ENCODE data around the gene ACP4.
"Not testable (repeated sequence)": the region's sequence is repeated elsewhere in the genome, so short reads cannot be mapped to it uniquely, and the experiment has no call there.

The ACP4 gene, protein sequence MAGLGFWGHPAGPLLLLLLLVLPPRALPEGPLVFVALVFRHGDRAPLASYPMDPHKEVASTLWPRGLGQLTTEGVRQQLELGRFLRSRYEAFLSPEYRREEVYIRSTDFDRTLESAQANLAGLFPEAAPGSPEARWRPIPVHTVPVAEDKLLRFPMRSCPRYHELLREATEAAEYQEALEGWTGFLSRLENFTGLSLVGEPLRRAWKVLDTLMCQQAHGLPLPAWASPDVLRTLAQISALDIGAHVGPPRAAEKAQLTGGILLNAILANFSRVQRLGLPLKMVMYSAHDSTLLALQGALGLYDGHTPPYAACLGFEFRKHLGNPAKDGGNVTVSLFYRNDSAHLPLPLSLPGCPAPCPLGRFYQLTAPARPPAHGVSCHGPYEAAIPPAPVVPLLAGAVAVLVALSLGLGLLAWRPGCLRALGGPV

DNA sequence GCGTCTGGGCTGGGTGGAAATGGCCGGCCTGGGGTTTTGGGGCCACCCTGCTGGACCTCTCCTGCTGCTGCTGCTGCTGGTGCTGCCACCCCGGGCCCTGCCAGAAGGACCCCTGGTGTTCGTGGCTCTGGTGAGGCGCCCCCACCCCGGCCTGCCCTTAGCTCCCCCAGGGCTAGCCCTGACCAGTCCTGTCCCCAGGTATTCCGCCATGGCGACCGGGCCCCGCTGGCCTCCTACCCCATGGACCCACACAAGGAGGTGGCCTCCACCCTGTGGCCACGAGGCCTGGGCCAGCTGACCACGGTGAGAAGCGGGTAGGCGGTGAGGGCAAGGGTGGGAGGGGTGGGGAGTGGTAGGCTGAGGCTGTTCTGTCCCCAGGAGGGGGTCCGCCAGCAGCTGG, at the start of gene ACP4:
ACP4 (plus strand) TSS at position 20 of the 400 bp plus-strand sequence; CDS start at position 20, 0 bp downstream.
- intact Hi-C loops (cut with DNase I): no loop called here
- DNase-seq: no peak

DNA sequence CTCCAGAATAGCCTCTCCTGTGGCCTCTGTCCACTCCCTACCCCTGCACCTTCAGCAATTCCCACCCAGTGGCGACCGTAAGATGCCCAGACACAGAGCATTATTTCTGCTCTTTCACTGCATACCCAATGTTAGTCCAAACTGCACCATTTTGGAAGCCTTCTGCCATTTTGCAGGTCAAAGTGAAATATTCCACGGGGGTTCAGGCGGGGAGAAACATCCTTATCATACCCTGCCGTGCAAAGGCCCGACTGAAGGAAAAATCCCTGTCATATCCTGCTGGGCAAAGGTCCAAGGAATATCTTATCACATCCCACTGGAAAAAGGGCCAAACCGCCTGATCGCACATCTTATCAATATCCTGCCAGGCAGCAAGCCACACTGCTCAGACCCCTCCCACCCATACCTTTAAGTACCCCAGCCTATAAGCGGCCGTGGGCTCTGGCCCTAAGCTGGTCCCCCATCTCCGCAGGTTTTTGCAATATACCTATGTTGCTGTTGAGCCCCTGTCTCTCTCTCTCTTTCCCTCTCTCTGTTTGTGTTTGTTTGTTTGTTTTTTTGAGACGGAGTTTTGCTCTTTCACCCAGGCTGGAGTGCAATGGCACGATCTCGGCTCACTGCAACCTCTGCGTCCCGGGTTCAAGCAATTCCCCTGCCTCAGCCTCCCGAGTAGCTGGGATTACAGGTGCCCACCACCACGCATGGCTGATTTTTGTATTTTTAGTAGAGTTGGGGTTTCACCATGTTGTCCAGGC, 48.9 kb upstream of the ACP4 start:
- peak in 2 of 10 donors; percentile 22 to 36 for DNase-seq
- intact Hi-C loops (cut with DNase I): no loop called here

DNA sequence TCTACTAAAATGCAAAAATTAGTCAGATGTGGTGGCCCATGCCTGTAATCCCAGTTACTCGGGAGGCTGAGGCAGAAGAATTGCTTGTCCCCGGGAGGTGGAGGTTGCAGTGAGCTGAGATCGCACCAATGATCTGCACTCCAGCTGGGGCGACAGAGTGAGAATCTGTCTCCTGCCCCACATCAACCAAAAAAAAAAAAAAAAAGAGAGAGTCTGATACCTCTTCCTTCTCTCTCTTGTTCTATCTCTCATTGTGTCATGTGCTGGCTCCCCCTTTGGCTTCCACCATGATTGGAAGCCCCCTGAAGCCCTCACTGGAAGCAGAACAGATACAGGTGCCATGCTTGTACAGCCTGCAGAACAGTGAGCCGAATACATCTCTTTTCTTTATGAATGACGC, 46.7 kb upstream of the ACP4 start:
- peak in 1 of 10 donors; percentile 0 for DNase-seq
- intact Hi-C loops (cut with DNase I): no loop called here

DNA sequence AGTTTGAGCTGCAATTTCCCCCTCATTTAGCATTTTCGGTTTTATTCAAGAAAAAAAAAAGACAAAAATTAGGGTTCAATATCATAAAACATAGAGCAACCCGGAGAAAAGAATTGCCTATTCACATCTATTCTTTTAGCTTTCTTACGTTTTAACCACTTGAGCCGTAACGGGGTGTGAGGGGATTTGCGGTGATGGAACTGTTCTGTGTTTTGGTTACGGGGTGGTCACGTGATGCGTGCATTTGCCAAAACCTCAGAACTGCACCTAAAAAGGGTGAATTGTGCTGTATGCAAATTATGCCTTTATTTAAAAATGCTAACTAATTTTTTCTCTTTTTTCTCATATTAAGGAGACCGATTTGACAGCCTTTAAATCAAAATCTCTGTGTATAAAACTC, 45.0 kb upstream of the ACP4 start:
- intact Hi-C loops (cut with DNase I): no loop called here
- peak in 1 of 10 donors; percentile 8 for DNase-seq

DNA sequence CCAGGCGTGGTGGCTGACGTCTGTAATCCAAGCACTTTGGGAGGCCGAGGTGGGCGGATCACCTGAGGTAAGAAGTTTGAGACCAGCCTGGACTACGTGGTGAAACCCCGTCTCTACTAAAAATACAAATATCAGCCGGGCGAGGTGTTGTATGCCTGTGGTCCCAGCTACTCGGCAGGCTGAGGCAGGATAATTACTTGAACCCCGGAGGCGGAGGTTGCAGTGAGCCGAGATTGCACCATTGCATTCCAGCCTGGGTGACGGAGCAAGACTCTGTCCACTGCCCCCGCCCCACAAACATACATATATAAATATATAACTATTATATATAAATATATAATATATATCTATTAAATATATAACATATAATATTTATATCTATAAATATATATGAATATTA, 43.1 kb upstream of the ACP4 start:
- intact Hi-C loops (cut with DNase I); DNase-seq: not testable (repeated sequence)

DNA sequence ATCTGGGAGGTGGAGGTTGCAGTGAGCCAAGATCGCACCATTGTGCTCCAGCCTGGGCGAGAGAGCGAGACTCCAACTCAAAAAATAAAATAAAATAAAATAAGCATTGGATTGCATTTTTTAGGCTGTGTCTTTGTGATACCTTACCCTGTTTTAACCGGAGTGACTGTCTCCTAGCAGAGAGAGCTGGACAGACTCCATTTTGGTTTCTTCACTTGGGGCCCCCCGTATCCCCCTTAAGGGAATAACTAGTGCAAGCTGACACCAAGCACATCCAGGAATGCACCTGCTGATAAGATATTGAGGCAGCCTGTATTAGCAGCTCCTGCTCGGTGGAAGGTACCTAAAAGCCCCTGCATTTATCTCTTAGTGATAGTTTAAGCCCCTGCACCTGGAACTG, 40.7 kb upstream of the ACP4 start:
- intact Hi-C loops (cut with DNase I): no loop called here
- peak in 1 of 10 donors; percentile 9 for DNase-seq

DNA sequence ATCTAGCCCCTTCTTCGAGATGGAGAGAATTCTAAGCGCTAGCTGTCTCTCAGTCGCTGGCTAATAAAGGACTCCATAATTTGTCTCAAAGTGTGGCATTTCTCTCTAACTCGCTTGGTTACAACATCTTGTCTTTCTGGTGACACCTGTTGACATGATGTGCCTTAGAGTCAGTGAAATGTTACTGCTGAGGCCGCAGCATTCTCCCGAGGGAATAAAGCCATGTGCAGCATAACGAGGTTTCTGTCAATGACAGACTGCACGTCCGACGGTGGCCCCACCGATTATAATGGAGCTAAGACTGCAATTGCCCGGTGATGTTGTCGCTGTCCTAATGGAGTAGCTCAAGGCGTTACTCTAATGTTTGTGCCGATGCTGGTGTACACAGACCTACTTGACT, 40.2 kb upstream of the ACP4 start:
- intact Hi-C loops (cut with DNase I): no loop called here
- peak in 1 of 10 donors; percentile 52 for DNase-seq

DNA sequence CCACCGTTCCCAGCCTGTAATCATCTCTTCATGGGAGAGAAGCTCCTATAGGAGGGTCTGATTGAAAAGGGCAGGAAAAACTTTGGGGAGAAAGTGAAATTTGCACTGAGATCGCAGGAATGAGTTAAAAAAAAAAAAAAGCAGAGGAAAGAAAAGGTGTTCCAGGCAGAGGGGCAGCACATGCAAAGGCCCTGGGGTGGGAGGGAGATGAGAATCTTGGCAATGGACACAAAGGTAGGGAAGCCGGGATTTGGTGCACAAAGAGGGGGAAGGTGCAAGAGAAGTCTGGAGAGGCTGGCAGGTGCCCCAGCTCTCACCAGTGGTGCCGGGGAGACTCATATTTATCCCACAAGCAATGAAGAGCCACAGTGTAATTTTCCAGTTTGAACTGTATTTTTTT, 36.3 kb upstream of the ACP4 start:
- intact Hi-C loops (cut with DNase I): no loop called here
- no peak for DNase-seq

DNA sequence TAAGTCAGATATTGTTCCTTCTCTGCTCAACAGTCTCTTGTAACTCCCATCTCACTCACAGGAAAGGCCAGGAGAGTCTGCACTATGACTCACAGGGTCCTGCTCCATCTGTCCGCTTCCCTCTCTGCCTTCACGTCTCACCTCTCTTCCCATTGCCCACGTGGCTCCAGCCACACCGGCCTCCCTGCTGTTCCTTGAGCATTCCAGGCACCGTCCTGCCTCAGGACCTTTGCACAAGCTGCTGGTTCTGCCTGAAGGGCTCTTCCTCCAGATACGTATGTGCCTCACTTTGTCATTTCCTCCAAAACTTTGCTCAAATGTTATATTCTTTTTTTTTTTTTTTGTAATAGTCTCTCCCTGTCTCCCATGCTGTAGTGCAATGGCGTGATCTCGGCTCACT, 34.0 kb upstream of the ACP4 start:
- DNase-seq; intact Hi-C loops (cut with DNase I): not testable (repeated sequence)

DNA sequence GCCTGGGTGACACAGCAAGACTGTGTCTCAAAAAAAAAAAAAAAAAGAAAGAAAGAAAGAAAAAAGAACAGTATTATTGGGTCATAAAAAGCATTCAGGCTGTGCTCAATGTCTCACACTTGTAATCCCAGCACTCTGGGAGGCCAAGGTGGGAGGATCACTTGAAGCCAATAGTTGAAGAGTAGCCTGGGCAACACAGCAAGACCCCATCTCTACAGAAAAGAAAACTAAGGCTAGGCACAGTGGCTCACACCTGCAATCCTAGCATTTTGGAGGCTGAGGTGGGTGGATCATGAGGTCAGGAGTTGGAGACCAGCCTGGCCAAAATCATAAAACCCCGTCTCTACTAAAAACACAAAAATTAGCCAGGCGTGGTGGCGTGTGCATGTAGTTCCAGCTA, 32.6 kb upstream of the ACP4 start:
- intact Hi-C loops (cut with DNase I): not testable (repeated sequence)
- peak in 1 of 10 donors; percentile 28 for DNase-seq

DNA sequence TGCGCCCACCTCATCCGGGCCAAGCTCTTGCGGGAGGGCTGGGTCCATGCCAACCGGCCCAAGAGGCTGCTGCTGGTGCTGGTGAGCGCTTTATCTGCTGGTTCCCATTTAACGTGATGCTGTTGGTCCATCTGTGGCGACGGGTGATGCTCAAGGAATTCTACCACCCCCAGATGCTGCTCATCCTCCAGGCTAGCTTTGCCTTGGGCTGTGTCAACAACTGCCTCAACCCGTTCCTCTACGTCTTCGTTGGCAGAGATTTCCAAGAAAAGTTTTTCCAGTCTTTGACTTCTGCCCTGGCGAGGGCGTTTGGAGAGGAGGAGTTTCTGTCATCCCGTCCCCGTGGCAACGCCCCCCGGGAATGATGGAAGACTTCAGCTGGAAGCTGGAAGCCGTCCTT, 31.1 kb upstream of the ACP4 start:
- intact Hi-C loops (cut with DNase I); DNase-seq: not testable (repeated sequence)

DNA sequence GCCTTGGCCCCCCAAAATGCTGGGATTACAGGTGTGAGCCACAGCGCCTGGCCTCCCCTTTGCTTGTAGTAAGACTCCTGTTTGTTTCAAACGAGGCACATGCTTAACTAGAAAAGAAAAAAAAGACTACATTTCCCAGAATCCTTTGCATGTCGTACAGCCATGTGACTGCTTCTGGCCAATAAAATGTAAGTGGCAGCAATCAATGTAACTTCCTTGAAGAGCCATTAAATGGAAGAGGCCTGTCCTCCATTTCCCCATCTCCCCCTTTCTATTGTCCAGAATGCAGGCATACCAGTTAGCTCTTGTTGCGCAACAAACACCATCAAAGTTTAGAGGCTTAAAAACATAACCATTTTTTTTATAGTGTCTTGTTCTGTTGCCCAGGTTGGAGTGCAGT, 30.3 kb upstream of the ACP4 start:
- intact Hi-C loops (cut with DNase I): no loop called here

DNA sequence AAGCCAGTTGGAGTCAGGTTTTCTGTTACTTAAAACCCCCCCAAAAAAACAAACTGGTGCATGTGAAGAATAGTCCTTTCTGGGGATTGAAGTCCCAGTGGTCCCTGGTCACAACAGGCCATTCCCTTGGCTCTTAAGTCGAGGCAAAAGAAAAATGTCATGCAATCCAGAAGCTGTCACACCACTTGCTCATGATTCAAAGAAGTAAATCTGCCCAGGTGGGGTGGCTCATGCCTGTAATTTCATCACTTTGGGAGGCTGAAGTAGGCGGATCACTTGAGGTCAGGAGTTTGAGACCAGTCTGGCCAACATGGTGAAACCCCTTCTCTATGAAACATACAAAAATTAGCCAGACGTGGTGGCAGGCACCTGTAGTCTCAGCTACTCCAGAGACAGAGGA, 28.7 kb upstream of the ACP4 start:
- DNase-seq; intact Hi-C loops (cut with DNase I): not testable (repeated sequence)

More for the DNA sequence above, 30.3 kb upstream of the ACP4 start:
- DNase-seq: no peak

DNA sequence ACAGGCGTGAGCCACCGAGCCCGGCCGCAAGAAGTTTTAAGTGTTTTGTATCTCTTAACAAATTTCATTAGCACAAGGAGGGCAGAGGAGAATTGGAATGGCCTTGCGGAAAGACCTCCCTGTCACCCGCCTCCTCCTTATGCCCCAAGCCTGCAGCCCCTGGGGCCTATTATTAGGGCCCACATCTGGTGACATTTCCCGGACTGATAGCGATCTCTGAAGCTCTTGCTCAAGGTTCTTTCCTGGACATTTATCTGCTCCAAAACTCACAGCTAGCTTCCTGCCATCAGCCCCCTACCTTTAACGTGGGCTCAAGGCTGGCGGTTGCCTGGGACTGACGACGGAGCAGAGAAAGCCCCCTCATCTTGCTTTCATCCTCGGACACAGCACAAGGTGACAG, 26.7 kb upstream of the ACP4 start:
- intact Hi-C loops (cut with DNase I); DNase-seq: not testable (repeated sequence)

DNA sequence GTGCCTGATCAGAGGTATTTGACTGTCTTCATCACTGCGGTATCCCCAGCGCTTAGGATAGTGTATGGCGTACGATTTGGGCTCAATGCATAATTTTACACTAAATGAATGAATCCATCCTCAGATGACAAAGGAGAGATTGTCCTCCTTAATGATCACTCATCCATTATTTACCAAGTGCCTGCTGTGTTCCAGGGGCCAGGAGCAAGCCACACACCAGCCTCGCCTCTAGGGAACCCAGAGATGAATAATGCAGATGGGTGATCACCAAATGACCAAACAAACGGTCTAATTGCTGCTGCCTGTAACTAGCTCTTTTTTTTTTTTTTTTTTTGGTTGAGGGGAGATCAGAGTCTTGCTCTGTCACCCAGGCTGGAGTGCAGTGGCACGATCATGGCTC, 25.8 kb upstream of the ACP4 start:
- intact Hi-C loops (cut with DNase I): no loop called here
- no peak for DNase-seq

DNA sequence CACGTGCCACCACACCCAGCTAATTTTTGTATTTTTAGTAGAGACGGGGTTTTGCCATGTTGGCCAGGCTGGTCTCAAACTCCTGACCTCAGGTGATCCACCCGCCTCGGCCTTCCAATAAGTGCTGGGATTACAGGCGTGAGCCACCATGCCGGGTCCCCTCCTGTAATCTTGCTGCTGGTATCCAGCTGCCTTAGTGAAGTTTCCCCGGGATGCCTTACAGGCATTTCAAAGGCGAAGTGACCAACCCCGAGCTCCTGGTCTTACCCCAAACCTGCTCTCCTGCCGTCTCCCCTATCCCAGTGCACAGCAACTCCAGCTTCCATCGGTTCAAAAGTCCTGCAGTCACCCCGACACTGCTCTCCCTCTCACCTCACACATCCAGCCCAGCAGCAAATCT, 23.5 kb upstream of the ACP4 start:
- DNase-seq; intact Hi-C loops (cut with DNase I): not testable (repeated sequence)

DNA sequence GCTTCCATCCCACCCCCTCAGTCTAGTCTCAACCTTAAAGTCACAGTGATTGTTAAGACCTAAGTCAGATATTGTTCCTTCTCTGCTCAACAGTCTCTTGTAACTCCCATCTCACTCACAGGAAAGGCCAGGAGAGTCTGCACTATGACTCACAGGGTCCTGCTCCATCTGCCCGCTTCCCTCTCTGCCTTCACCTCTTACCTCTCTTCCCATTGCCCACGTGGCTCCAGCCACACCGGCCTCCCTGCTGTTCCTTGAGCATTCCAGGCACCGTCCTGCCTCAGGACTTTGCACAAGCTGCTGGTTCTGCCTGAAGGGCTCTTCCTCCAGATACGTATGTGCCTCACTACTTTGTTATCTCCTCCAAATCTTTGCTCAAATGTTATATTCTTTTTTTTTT, 23.0 kb upstream of the ACP4 start:
- DNase-seq; intact Hi-C loops (cut with DNase I): not testable (repeated sequence)

DNA sequence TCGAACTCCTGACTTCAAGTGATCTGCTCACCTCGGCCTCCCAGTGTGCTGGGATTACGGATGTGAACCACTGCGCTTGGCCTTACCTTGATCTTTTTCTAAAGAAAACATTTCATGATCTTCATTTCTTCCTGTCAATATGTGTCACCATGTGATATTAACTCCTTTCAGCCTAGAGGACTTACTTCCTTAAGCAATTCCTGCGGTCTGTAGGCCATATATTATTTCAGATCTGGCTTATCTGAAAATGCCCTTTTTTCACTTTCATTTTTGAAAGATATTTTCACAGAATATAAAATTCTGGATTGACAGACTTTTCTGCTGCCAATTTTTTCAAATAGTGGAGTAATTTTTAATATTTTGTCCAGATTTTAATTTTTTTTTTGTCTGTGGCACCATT, 21.9 kb upstream of the ACP4 start:
- intact Hi-C loops (cut with DNase I): no loop called here
- no peak for DNase-seq

DNA sequence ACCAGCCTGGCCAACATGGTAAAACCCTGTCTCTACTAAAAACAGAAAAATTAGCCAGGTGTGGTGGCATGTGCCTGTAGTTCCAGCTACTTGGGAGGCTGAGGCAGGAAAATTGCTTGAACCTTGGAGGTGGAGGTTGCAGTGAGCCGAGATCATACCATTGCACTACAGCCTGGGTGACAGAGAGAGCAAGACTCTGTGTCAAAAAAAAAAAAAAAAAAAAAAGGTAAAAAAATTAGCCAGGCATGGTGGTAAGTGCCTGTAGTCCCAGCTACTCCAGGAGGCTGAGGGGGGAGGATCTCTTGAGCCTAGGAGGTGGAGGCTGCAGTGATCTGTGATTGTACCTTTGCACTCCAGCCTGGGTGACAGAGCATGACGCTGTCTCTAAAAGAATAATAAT, 20.1 kb upstream of the ACP4 start, which contains the start of gene GPR32:
GPR32 (plus strand) TSS at position 301 of the 400 bp plus-strand sequence. CDS start 137 bp downstream, outside the sequence.
- intact Hi-C loops (cut with DNase I); DNase-seq: not testable (repeated sequence)

DNA sequence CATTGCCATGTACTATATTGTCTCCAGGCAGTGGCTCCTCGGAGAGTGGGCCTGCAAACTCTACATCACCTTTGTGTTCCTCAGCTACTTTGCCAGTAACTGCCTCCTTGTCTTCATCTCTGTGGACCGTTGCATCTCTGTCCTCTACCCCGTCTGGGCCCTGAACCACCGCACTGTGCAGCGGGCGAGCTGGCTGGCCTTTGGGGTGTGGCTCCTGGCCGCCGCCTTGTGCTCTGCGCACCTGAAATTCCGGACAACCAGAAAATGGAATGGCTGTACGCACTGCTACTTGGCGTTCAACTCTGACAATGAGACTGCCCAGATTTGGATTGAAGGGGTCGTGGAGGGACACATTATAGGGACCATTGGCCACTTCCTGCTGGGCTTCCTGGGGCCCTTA, 19.3 kb upstream of the ACP4 start:
- intact Hi-C loops (cut with DNase I): no loop called here
- no peak for DNase-seq

DNA sequence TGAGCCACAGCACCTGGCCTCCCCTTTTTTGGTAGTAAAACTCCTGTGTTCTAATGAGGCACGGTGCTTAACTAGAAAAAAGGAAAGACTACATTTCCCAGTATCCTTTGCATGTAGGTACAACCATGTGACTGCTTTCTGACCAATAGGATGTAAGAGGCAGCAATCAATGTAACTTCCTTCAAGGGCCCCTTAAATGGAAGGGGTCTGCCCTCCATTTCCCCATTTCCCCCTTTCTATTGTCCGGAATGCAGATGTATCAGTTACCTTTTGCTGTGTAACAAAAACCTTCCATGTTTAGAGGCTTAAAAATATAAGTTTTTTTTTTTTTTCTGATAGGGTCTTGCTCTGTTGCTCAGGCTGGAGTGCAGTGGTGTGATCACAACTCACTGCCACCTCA, 17.7 kb upstream of the ACP4 start:
- no peak for DNase-seq
- intact Hi-C loops (cut with DNase I): no loop called here

Measured in posterior cingulate gyrus (tissue), 11 donors.